Psoas muscle (tissue), 8 donors: ENCODE results near the gene ASMTL. TPM values are rescaled to one million over a fixed set of nuclear protein-coding genes. Genes with fewer than 3 reads are reported as not detected.
A peak's percentile ranks its signal among the peaks of the same experiment; 100 is the strongest.

Source experiments
- ATAC-seq, 4 donors: fragments of 200-7000 bp; cut with Tn5 transposase; one replicate each; pipeline ENCODE4 v1.9.1; 2020; ENCODE audit warnings: moderate library complexity in 3 of 4, mild to moderate bottlenecking in 2 of 4
- DNase-seq, 2 donors: peaks; one replicate each; pipeline ENCODE4 v3.0.0-alpha.2; 2020
- H3K27ac ChIP-seq: fragments of 200-600 bp; one replicate; pipeline ENCODE4 v1.8.0; 2022
- H3K27me3 ChIP-seq, 3 donors: fragments of 200-600 bp in 1 of 3; one replicate each; pipeline versions ENCODE4 v1.6.1 to v1.8.0; 2013 to 2022; ENCODE audit warnings: low read length in 2 of 3, mild to moderate bottlenecking in 2 of 3, moderate library complexity in 1 of 3; ENCODE audit not compliant: insufficient read depth in 3 of 3
- H3K36me3 ChIP-seq, 2 donors: fragments of 200-600 bp in 1 of 2; one replicate each; pipeline versions ENCODE4 v1.6.1 to v1.8.0; 2013 to 2022; ENCODE audit warnings: low read depth in 1 of 2, mild to moderate bottlenecking in 1 of 2, moderate library complexity in 1 of 2; ENCODE audit not compliant: insufficient read depth in 1 of 2
- H3K4me1 ChIP-seq: fragments of 200-600 bp; one replicate; pipeline ENCODE4 v1.8.0; 2022
- H3K4me3 ChIP-seq: fragments of 200-600 bp; one replicate; pipeline ENCODE4 v1.8.0; 2022; ENCODE audit warnings: mild to moderate bottlenecking
- H3K9me3 ChIP-seq: fragments of 200-600 bp; one replicate; pipeline ENCODE4 v1.8.0; 2022
- WGBS, 3 donors: extraction: QIAGEN DNeasy Blood & Tissue Kit; methylation state at CpG; one replicate each; pipeline versions ENCODE4 v1.1.6 to v1.1.7; 2013; 5-methylcytosine and 5-hydroxymethylcytosine counted together
- intact Hi-C, 2 donors: fragments of 100-400 bp; cut with DNase I; formaldehyde crosslinking; loops; one replicate each; pipeline versions ENCODE4 v1.11.0 to v1.14.2; 2022
- polyA plus RNA-seq, 3 donors: library from polyadenylated mRNA; stranded (reverse); fragments of 200-250 nt; gene quantifications; one replicate each; pipeline ENCODE4 v1.2.3, GENCODE V29; 2013
- total RNA-seq, 4 donors: library from RNA; stranded (reverse); fragmentation: NEBNext Ultra II Directional in 2 of 4; extraction: Animal tissue kit (Norgen Biotek cat#: 25700) in 2 of 4; gene quantifications; one replicate each; pipeline versions ENCODE4 v1.2.1 to v1.2.4, GENCODE V29; 2021 to 2023
- TF ChIP-seq, protein P1 (sequence below): fragments of 200-600 bp; IDR thresholded peaks from one replicate; pipeline ENCODE4 v1.8.0; 2022; ENCODE audit warnings: antibody characterized with exemption
- donor health status: healthy with polysubstance abuse.
- donor health status: DM: no; HTN: no; CAD: no; lungs with moderate emphysema.
- donor health status: Bipolar disorder and iron deficiency.
- donor health status: healthy.
- donor health status: DM: yes; HTN: yes; CAD: no.
- donor health status: DM: no; HTN: no; CAD: no.
- donor health status: DM: no; HTN: no; CAD: no.
- donor health status: DM: yes; HTN: yes; CAD: no.

Gene ASMTL
- total and polyA plus RNA-seq, 7 donors = 6.6 to 18.2 (median 9.8) TPM

DNA sequence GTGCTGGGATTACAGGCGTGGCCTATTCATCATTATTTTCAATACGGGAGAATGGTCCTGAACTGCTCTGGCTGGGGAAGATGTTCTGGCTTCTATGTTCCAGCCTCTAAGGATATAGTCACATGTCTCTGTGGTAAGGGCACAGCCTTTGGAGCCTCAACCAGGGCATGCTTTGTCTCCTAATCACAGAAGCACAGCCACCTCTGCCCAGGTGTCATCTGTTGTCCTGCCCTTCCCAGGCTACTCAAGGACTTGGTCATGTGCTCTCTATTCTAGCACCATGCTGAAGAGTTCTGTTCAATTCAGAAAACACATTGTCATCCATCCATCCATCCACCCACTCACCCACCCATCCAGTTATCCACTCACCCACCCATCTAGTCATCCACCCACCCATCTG lies 29.5 kb downstream of the ASMTL start:
- 50 to 74% (median 71%) methylated on average over 2 of the region's 2 CpGs for WGBS, 3 donors
- no peak overlapping the region for H3K4me3 ChIP-seq
- H3K36me3 ChIP-seq = peaks cover 4 to 19% of the 10 kb centered on the region in 2 donors
- ATAC-seq (no peak), DNase-seq (no peak)
- intact Hi-C loops = no loop called here
- TF ChIP-seq, protein P1, sequence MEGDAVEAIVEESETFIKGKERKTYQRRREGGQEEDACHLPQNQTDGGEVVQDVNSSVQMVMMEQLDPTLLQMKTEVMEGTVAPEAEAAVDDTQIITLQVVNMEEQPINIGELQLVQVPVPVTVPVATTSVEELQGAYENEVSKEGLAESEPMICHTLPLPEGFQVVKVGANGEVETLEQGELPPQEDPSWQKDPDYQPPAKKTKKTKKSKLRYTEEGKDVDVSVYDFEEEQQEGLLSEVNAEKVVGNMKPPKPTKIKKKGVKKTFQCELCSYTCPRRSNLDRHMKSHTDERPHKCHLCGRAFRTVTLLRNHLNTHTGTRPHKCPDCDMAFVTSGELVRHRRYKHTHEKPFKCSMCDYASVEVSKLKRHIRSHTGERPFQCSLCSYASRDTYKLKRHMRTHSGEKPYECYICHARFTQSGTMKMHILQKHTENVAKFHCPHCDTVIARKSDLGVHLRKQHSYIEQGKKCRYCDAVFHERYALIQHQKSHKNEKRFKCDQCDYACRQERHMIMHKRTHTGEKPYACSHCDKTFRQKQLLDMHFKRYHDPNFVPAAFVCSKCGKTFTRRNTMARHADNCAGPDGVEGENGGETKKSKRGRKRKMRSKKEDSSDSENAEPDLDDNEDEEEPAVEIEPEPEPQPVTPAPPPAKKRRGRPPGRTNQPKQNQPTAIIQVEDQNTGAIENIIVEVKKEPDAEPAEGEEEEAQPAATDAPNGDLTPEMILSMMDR = no peak
- H3K27me3 ChIP-seq = no peaks in the 10 kb centered on the region
- H3K27ac ChIP-seq = no peak overlapping the region
- H3K9me3 ChIP-seq = peaks cover 12% of the 10 kb centered on the region
- H3K4me1 ChIP-seq = no peaks in the 10 kb centered on the region

DNA sequence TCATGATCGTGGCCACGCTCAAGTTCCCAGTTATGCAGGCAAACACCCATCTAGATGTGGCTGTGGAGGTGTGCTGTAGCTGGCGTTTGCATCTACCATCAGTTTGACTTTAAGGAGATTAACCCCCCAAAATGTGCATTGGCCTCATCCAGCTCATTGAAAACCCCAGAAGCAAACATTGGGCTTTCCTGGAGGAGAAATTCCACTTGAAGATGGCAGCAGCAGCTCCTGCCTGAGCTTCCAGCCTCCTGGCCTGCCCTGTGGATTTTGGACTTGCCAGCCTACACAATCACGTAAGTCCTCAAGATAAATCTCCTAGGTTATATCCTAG lies 30.6 kb downstream of the ASMTL start:
- 98% methylated on average over 4 of the region's 4 CpGs for WGBS, 3 donors
- DNase-seq = no peak
- Histone ChIP-seq H3K4me3 (no peak overlapping the region), H3K36me3 (peaks cover under 1 to 11% of the 10 kb centered on the region in 2 donors), H3K9me3 (peaks cover 12% of the 10 kb centered on the region), H3K27ac (no peak overlapping the region), H3K4me1 (no peaks in the 10 kb centered on the region), H3K27me3 (no peaks in the 10 kb centered on the region)
- TF ChIP-seq, protein P1 = no peak
- ATAC-seq = no peak
- intact Hi-C loops = no loop called here

DNA sequence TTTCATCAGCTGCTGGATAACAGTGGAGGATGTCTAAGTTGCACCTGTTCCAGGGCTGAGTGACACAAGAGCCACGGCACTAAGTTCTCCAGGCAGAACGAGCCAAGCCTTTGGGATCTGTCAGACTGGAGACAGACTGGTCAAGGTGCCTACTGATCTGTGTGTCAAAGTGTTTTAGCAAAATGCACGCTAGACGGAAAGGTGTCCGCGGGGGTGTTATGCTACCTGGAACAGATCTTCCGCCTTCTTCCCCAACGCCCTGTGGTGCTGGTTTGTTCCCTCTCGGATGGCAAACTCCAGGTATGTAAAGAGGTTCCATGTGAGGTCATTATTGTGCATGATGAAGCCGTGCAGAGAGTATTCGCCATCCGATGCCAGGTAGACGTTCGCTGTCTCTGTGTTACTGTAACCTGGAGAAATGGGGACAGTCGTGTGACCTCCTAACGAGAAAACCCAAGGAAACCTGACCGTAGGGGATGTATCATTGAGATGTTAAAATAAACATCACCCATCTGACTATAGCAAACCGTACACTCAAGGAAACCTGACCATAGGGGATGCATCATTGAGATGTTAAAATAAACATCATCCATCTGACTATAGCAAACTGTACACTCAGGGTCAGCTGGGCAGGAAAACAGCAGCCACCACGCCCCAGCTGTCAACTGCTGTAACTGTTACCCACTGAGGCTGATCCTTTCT lies 31.1 kb downstream of the ASMTL start:
- WGBS, 3 donors = 88 to 93% (median 88%) methylated on average over 19 of the region's 19 CpGs
- H3K27me3 ChIP-seq = no peaks in the 10 kb centered on the region
- H3K4me3 ChIP-seq = no peak overlapping the region
- H3K9me3 ChIP-seq = peaks cover 12% of the 10 kb centered on the region
- H3K4me1 ChIP-seq = no peaks in the 10 kb centered on the region
- intact Hi-C loops = no loop called here
- ATAC-seq (no peak), DNase-seq (no peak)
- TF ChIP-seq, protein P1 = no peak
- peaks cover 0 to 10% of the 10 kb centered on the region in 2 donors for H3K36me3 ChIP-seq
- H3K27ac ChIP-seq = no peak overlapping the region

GRCh38 chrX:1420371-1420770 lies 32.3 kb downstream of the ASMTL start:
- DNase-seq (no peak), ATAC-seq (peak in 2 of 4 donors; percentile 6 to 14)
- intact Hi-C loops = no loop called here
- TF ChIP-seq, protein P1 = no peak
- Histone ChIP-seq H3K9me3 (peaks cover 12% of the 10 kb centered on the region), H3K27me3 (no peaks in the 10 kb centered on the region), H3K4me3 (no peak overlapping the region), H3K27ac (no peak overlapping the region), H3K4me1 (no peaks in the 10 kb centered on the region), H3K36me3 (peaks cover 0 to 10% of the 10 kb centered on the region in 2 donors)
- 67 to 77% (median 71%) methylated on average over 13 to 14 of the region's 14 CpGs for WGBS, 3 donors
